NCI-H2227 treated with DMSO at 0.1 percent for 48 hours (cell line): ENCODE measurements around the gene RBFOX2.

Experiments
- DNase-seq: peaks from one replicate; lab custom pipeline; 2025; lab: John Stamatoyannopoulos, UW

RBFOX2 gene

DNA sequence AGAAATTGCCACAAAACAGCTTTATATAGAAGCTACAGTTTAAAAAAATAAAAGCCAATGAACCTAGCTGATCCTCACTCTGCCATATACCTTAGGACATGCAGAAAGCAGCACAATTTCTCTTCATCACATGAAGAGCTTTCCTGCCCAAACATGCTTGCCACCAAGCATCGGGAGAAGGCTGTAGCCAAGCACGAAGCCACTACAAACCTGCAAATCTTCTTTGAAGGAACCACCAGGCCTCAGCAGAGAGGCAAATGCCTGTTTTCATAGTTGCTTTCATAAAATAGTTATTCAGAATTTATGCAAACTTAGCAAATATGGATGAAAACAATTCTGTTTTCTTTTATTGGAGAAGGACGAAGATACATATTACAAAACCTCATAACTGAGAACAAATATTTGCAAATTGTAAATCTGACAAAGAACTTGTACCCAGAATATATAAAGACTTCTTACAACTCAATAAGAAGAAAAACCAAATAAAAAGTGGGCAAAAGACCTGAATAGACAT, 100.3 kb downstream of the RBFOX2 start:
- no peak for DNase-seq

GRCh38 chr22:35923026-35923425, 105.6 kb downstream of the RBFOX2 start:
- DNase-seq, result no peak

- DNase-seq, result no peak
These were observed 106.8 kb downstream of the RBFOX2 start for GRCh38 chr22:35921777-35922176.

DNA sequence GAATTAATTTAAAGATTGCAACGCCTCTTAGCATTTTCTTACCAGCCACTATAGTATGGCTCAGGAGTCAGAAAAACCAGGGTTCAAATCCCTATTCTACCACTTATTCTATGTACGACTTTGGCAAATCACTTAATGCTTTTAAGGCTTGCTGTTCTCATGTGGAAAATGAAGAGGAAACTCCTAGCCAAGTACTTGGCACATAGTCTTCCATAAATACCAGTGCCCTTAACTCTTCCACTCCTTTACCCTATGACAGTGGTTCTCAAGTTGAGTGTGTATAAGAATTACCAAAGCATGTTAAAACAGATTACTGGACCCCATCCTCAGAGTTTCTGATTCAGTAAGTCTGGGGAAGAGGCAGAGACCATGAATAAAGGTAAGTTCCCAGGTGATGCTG, 107.6 kb downstream of the RBFOX2 start:
- no peak for DNase-seq

DNA sequence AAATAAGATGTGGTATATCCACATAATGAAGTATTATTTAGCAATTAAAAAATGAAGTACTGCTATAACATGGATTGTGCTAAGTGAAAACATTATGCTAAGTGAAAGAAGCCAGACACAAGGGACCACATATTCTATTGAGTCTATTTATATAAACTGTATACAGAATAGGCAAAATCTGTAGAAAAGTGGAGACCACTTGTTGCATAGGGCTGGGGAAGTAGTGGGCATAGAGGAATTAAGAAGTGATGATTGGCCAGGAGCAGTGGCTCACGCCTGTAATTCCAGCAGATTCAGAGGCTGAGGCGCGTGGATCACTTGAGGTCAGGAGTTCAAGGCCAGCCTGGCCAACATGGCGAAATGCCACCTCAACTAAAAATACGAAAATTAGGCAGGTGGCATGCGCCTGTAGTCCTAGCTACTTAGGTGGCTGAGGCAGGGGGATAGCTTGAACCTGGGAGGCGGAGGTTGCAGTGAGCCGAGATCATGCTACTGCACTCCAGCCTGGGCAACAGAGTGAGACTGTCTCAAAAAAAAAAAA, 109.6 kb downstream of the RBFOX2 start:
- no peak for DNase-seq

DNA sequence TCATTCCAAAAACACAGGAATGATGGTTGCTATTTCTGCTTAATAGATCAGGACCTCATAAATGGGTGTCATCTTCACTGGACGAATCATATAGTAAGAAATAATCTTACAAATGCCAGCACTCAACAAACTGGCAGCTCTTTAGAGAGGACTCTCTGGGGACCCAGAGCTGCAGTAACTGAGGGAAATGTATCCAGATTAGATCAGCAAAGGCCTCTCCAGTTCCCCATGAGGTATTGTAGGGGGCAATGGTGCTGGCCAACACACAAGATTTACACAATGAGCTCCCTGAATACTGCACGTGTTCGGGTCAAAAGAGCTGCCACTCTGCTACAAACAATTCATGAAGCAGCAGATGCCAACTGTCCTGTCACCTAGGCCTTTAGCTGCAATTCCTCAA, 110.2 kb downstream of the RBFOX2 start:
- no peak for DNase-seq

GRCh38 chr22:35917651-35918050, 111.0 kb downstream of the RBFOX2 start:
- DNase-seq, result no peak

DNA sequence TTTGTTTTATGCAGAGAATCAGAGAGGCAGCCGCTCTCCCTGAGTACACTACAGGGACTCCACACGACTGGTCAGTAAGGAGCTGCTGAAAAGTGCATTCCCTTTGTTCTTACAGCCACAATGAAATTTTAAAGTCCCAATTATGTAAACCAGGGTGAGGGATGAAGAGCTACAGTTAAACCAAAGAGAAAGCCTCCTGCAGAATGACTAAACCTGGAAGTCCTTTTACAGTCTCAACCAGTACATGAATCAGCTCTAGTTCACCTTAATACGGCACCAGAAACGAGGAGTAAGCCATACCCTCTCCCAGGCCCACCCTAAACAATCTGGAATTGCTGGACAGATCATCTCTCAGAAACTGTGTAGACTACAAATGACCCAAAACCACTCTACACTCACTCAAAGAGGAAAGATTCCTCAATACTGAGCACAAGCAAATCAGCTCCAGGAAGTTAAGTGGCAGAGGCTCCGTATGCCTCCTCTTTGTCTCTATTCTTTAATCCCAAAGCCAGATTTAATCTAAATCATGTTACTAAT, 113.1 kb downstream of the RBFOX2 start:
- no peak for DNase-seq

GRCh38 chr22:35914665-35915476, 113.8 kb downstream of the RBFOX2 start:
- DNase-seq, result peak; percentile 79

GRCh38 chr22:35914357-35914664, 114.3 kb downstream of the RBFOX2 start:
- DNase-seq, result no peak

GRCh38 chr22:35913925-35914324, 114.7 kb downstream of the RBFOX2 start:
- DNase-seq, result no peak

DNA sequence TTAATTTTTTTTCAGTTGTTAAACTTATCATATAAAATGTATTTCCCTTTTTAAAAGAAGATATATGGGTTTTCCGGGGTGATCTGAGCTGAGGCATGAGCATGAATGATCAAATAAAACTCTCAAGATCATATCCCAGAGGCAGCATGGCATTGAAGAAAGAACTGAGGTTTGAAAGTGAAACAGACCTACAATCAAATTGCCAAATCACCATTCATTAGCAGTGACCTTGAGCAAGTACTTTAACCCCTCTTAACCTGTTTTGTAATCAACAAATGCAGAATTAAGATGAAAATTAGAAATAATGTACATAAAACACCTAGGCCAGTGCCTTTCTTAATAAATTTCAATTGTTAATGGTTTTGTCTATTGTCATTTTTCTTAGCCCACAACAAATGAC, 116.0 kb downstream of the RBFOX2 start:
- DNase-seq, result no peak

GRCh38 chr22:35911877-35912276, 116.7 kb downstream of the RBFOX2 start:
- no peak for DNase-seq

- no peak for DNase-seq
These were observed 117.7 kb downstream of the RBFOX2 start for GRCh38 chr22:35910926-35911325.

- DNase-seq, result no peak
These were observed 118.4 kb downstream of the RBFOX2 start for GRCh38 chr22:35910003-35910769.

DNA sequence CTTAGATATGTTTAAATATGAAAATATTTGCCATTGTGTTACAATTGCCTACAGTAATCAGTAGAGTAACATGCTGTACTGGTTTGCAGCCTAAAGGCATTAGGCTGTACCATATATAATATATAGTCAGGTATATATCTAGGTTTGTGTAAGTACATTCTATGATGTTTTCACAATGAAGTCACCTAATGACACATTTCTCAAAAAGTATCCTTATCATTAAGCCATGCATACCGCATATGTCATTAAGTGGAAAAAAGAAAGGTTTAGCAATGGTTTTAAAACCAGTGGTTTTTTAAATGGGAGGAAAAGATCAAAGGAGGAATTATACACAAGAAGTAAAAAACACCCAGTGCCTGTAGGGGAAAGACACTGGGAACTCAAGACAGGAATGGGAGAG, 122.7 kb downstream of the RBFOX2 start:
- no peak for DNase-seq

- no peak for DNase-seq
These were observed 123.9 kb downstream of the RBFOX2 start for GRCh38 chr22:35904752-35905151.

GRCh38 chr22:35904336-35904692, 124.3 kb downstream of the RBFOX2 start:
- no peak for DNase-seq

DNA sequence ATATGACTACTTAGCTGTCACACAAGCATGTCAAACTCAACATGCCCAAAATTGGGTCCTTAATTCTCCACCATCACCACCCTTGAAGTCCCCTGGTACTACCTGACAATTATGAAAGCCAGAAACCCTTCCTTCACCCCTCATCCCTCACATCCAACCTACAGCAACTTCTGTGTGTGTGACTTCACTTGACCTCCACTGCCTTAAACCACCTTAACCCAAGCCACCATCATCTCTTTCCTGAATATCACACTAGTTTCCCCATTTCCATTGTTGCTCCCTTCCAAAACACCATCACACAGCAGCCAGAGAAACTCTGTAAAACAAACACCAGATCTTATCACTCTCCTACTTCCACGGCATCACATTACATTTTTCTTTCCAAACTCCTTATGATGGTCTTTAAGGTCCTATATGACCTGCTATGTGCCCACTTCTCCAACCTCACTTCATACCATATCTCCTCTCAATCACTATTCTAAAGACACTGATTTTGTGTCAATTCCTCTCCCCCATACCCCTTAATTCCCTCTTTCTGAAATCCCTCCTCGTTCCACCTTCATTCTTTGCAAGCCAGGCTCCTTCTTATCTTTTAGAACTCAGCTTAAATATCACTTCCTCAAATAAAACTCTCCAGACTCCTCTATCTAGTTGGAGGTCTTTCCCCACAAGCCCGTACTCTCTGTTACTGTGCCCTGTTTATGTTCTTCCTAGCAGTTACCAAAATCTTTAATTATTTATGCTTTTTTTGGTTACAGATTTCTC, 124.9 kb downstream of the RBFOX2 start:
- DNase-seq, result no peak

- no peak for DNase-seq
These were observed 128.0 kb downstream of the RBFOX2 start for GRCh38 chr22:35900483-35901168.

DNA sequence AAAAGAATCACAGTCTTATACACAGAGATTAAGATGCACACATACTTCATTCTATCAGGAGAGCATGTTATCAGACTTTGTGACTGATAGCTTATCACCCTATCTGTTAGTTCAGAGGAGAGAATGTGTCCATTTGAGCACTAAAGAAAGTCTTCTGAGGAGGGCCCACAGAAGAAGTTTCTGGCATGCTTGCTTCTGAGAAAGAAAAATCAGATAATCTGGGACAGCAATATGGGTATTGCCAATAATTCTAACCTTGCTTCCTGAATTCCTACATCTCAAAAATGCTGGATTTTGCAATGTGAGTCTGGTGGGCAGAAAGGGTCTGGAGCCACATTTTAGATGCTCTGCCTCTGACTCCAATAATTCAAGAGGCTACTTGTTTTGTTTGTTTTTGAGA, 128.9 kb downstream of the RBFOX2 start:
- no peak for DNase-seq
